Ascending aorta (tissue), 2 donors: Measurements from ENCODE around the gene APBB3. TPM values are rescaled to one million over a fixed set of nuclear protein-coding genes. Genes with fewer than 3 reads are reported as not detected.
A peak's percentile ranks its signal among the peaks of the same experiment; 100 is the strongest.
"Not testable (repeated sequence)": the region's sequence is repeated elsewhere in the genome, so short reads cannot be mapped to it uniquely, and the experiment has no call there.

ENCODE experiments used
- DNase-seq, 2 donors: peaks; one replicate each; pipeline ENCODE4 v3.0.0-alpha.2; 2019; ENCODE audit warnings: low spot score in 2 of 2
- H3K27ac ChIP-seq, 2 donors: fragments of 200-600 bp; sonication (generic); one replicate each; pipeline ENCODE4 v1.5.1; 2016 to 2017; ENCODE audit warnings: mild to moderate bottlenecking in 1 of 2
- H3K27me3 ChIP-seq: fragments of 200-600 bp; sonication (generic); one replicate; pipeline ENCODE4 v1.5.1; 2017
- H3K36me3 ChIP-seq, 2 donors: fragments of 200-600 bp; sonication (generic); one replicate each; pipeline ENCODE4 v1.5.1; 2016
- H3K4me1 ChIP-seq, 2 donors: fragments of 200-600 bp; sonication (generic); one replicate each; pipeline ENCODE4 v1.5.1; 2016 to 2017; ENCODE audit warnings: mild to moderate bottlenecking in 1 of 2
- H3K4me3 ChIP-seq, 2 donors: fragments of 200-600 bp; sonication (generic); one replicate each; pipeline ENCODE4 v1.5.1; 2016 to 2017; ENCODE audit warnings: mild to moderate bottlenecking in 1 of 2
- H3K9me3 ChIP-seq, 2 donors: fragments of 200-600 bp; sonication (generic); one replicate each; pipeline ENCODE4 v1.5.1; 2016
- intact Hi-C: fragments of 100-400 bp; cut with DNase I; formaldehyde crosslinking; loops from one replicate; pipeline ENCODE4 v1.15.1; 2023
- total RNA-seq: library from RNA; depleted of rRNA; stranded (reverse); fragments of >200 nt; gene quantifications from one replicate; pipeline ENCODE4 v1.1.0, GENCODE V29; 2016
- TF ChIP-seq, protein P1 (sequence below), 3 experiments: fragments of 200-600 bp in 2 of 3; fragments of 450-650 bp in 1 of 3; sonication (generic) in 2 of 3; IDR thresholded peaks; one replicate each; pipeline ENCODE4 v1.5.1; 2016 to 2019; ENCODE audit warnings: antibody characterized with exemption in 3 of 3, mild to moderate bottlenecking in 1 of 3, moderate library complexity in 1 of 3

Gene APBB3
- total RNA-seq, 1 donor from 2014 or later = 47.3 TPM

DNA sequence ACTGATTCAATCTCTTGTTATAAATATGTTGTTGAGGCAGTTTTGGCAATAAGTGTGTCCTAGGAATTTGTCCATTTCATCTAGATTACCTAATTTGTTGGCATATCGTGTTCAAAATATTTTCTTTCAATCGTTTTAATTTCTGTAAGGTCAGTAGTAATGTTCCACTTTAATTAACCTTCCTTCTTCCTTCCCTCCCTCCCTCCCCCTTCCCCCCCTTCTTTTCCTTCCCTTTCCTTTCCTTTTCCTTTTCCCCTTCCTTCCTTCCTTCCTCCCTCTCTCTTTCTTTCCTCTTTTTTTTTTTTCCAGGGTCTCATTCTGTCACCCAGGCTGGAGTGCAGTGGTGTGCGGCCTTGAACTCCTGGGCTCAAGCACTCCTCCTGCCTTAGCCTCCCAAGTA, 41.5 kb upstream of the APBB3 start:
- H3K36me3 ChIP-seq = no peaks in the 10 kb centered on the region
- intact Hi-C loops = no loop called here
- H3K27ac ChIP-seq = no peak overlapping the region
- H3K9me3 ChIP-seq = no peaks in the 10 kb centered on the region
- H3K4me3 ChIP-seq = no peak overlapping the region
- no peaks in the 10 kb centered on the region for H3K4me1 ChIP-seq
- no peaks in the 10 kb centered on the region for H3K27me3 ChIP-seq
- no peak for DNase-seq
- TF ChIP-seq, protein P1, sequence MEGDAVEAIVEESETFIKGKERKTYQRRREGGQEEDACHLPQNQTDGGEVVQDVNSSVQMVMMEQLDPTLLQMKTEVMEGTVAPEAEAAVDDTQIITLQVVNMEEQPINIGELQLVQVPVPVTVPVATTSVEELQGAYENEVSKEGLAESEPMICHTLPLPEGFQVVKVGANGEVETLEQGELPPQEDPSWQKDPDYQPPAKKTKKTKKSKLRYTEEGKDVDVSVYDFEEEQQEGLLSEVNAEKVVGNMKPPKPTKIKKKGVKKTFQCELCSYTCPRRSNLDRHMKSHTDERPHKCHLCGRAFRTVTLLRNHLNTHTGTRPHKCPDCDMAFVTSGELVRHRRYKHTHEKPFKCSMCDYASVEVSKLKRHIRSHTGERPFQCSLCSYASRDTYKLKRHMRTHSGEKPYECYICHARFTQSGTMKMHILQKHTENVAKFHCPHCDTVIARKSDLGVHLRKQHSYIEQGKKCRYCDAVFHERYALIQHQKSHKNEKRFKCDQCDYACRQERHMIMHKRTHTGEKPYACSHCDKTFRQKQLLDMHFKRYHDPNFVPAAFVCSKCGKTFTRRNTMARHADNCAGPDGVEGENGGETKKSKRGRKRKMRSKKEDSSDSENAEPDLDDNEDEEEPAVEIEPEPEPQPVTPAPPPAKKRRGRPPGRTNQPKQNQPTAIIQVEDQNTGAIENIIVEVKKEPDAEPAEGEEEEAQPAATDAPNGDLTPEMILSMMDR (IDR thresholded peaks at IDR 0.05) = no peak

DNA sequence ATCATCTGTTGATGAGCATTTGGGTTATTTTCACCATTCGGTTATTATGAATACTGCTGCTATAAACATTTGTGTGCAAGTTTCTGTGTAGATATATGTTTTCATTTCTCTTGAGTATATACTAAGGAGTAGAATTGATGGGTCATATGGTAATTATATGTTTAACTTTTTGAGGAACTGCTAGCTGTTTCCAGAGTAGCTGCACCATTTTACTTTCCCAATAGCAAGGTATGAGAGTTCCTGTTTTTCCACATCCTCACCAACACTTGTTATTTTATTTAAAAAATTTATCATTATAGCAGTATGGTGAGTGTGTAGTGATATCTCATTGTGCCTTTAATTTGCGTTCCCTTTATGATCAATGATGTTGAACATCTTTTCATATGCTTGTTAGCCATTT, 39.3 kb upstream of the APBB3 start:
- intact Hi-C loops = no loop called here
- no peak overlapping the region for H3K27ac ChIP-seq
- H3K36me3 ChIP-seq = no peaks in the 10 kb centered on the region
- no peaks in the 10 kb centered on the region for H3K27me3 ChIP-seq
- no peaks in the 10 kb centered on the region for H3K4me1 ChIP-seq
- no peak for DNase-seq
- TF ChIP-seq, protein P1 (IDR thresholded peaks at IDR 0.05) = no peak
- H3K4me3 ChIP-seq = no peak overlapping the region
- H3K9me3 ChIP-seq = no peaks in the 10 kb centered on the region

DNA sequence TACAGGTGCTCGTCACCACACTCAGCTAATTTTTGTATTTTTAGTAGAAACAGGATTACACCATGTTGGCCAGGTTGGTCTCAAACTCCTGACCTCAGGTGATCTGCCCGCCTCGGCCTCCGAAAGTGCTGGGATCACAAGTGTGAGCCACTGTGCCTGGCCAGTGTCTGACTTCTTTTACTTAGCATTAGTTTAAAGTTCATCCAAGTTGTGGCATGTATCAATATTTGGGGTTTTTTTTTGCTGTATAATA, 39.0 kb upstream of the APBB3 start:
- H3K27me3 ChIP-seq, H3K4me1 ChIP-seq, DNase-seq, H3K36me3 ChIP-seq, H3K27ac ChIP-seq, H3K9me3 ChIP-seq, H3K4me3 ChIP-seq, intact Hi-C loops: not testable (repeated sequence)

DNA sequence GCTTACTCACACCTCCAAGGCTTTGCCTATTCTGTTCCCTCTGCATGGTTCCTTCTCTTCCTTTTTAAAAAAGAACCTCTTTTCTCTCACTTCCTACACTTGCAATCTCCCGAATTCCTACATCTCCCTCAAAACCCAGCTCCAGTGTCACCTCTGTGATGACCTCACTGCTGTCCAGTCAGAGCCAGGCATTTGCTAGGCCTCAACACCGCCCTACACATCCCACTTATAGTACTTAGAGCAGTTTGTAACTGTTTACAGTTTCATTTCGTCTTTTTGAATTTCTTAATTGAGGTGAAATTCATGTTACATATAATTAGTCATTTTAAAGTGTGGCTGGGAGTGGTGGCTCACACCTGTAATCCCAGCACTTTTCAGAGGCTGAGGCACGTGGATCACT, 37.7 kb upstream of the APBB3 start:
- intact Hi-C loops = no loop called here
- Histone ChIP-seq H3K27ac (peak overlapping the region in 1 of 2 donors; percentile 44), H3K36me3 (no peaks in the 10 kb centered on the region), H3K9me3 (no peaks in the 10 kb centered on the region), H3K4me1 (no peaks in the 10 kb centered on the region), H3K27me3 (no peaks in the 10 kb centered on the region), H3K4me3 (no peak overlapping the region)
- TF ChIP-seq, protein P1 (IDR thresholded peaks at IDR 0.05) = no peak
- no peak for DNase-seq

DNA sequence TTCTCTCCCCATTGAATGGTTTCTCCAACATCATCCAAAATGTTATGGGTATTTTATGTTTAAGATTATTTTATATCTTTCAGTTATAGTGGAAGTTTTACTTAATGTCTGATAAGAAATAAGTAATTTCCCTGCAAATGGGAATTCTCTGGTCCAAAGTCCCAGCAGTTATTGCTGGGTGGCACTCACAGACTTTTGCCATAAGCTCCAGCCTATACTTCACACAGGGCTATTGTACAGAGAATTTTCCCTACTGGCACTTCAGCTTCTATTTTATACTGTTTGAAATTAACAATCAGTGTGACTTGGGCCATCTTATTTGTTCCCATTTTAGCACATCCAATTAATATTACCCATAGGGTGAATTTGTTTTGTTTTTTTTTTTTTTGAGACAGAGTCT, 35.7 kb upstream of the APBB3 start:
- Histone ChIP-seq H3K36me3 (no peaks in the 10 kb centered on the region), H3K4me3 (no peak overlapping the region), H3K4me1 (peaks cover 0 to 2% of the 10 kb centered on the region in 2 donors), H3K9me3 (no peaks in the 10 kb centered on the region), H3K27ac (no peak overlapping the region), H3K27me3 (no peaks in the 10 kb centered on the region)
- DNase-seq = no peak
- TF ChIP-seq, protein P1 (IDR thresholded peaks at IDR 0.05) = no peak
- intact Hi-C loops = no loop called here

DNA sequence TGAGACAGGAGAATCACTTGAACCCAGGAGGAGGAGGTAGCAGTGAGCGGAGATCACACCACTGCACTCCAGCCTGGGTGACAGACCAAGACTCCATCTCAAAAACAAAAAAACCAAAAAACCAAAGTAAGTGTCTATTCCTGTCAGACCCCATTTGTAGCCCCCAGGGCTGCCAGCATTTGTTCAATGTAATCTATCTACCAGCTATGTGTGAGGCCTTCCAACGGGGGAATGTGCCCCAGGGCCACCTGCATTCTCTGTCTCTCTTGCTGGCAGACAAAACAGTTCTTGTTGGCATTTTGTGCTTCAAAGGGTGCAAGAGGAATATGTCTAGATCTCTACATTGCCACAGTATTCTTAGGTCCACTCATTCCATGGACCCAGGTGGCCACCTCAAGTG, 34.4 kb upstream of the APBB3 start:
- intact Hi-C loops = no loop called here

More for the DNA sequence above, 34.4 kb upstream of the APBB3 start:
- TF ChIP-seq, protein P1 (IDR thresholded peaks at IDR 0.05) = no peak
- Histone ChIP-seq H3K27ac (no peak overlapping the region), H3K4me3 (no peak overlapping the region), H3K36me3 (no peaks in the 10 kb centered on the region), H3K4me1 (peaks cover 0 to 2% of the 10 kb centered on the region in 2 donors), H3K9me3 (no peaks in the 10 kb centered on the region), H3K27me3 (no peaks in the 10 kb centered on the region)
- DNase-seq = no peak
